CD4-positive, CD25-positive, alpha-beta regulatory T cell (primary cell): ENCODE results near the gene RAD51B. TPM values are rescaled to one million over a fixed set of nuclear protein-coding genes. Genes with fewer than 3 reads are reported as not detected.
A peak's percentile ranks its signal among the peaks of the same experiment; 100 is the strongest.
"Not testable (repeated sequence)": the region's sequence is repeated elsewhere in the genome, so short reads cannot be mapped to it uniquely, and the experiment has no call there.

ENCODE experiments used
- ATAC-seq, 2 donors: fragments of 150-1000 bp; cut with Tn5 transposase; one replicate each; pipeline ENCODE4 v1.10.0; 2021; ENCODE audit warnings: low read depth in 2 of 2, moderate number of reproducible peaks in 2 of 2, moderate library complexity in 1 of 2
- DNase-seq, 3 donors: peaks; one replicate each; pipeline versions ENCODE4 v3.0.0 to v3.0.0-alpha.2; 2012 to 2022; ENCODE audit warnings: mixed read lengths in 1 of 3
- H3K27ac ChIP-seq: one replicate; pipeline ENCODE4 v1.7.0; 2013; ENCODE audit warnings: mild to moderate bottlenecking, low read length; ENCODE audit not compliant: insufficient read depth, poor library complexity, severe bottlenecking
- H3K27me3 ChIP-seq: one replicate; pipeline ENCODE4 v1.7.0; 2013; ENCODE audit warnings: low read length; ENCODE audit not compliant: control insufficient read depth, insufficient read depth
- H3K36me3 ChIP-seq: one replicate; pipeline ENCODE4 v1.7.0; 2013; ENCODE audit warnings: mild to moderate bottlenecking, low read length, moderate library complexity; ENCODE audit not compliant: control insufficient read depth, insufficient read depth
- H3K4me1 ChIP-seq: 2 replicates; pipeline ENCODE4 v1.7.0; 2013; ENCODE audit warnings: mild to moderate bottlenecking, low read length; ENCODE audit not compliant: insufficient read depth, control insufficient read depth, poor library complexity, severe bottlenecking
- H3K4me3 ChIP-seq: one replicate; pipeline ENCODE4 v1.7.0; 2013; ENCODE audit warnings: low read depth, mild to moderate bottlenecking, low read length, moderate library complexity
- H3K9me3 ChIP-seq, 2 experiments: 1 replicate in 1 of 2; 2 replicates in 1 of 2; pipeline ENCODE4 v1.7.0; 2013; ENCODE audit warnings: low read length in 2 of 2, mild to moderate bottlenecking in 1 of 2, moderate library complexity in 1 of 2; ENCODE audit not compliant: control insufficient read depth in 2 of 2
- H3K27ac Mint-ChIP-seq, 3 donors: one replicate each; pipeline ENCODE4 v1.8.0; 2020 to 2022; ENCODE audit warnings: mild to moderate bottlenecking in 3 of 3, mixed read lengths in 3 of 3, moderate library complexity in 2 of 3
- H3K27me3 Mint-ChIP-seq: one replicate; pipeline ENCODE4 v1.8.0; 2022; ENCODE audit warnings: mild to moderate bottlenecking, mixed read lengths
- H3K36me3 Mint-ChIP-seq: one replicate; pipeline ENCODE4 v1.8.0; 2020; ENCODE audit warnings: mixed read lengths
- H3K4me1 Mint-ChIP-seq, 4 donors: one replicate each; pipeline ENCODE4 v1.8.0; 2020 to 2022; ENCODE audit warnings: mixed read lengths in 4 of 4, mild to moderate bottlenecking in 1 of 4
- H3K4me3 Mint-ChIP-seq, 4 donors: one replicate each; pipeline ENCODE4 v1.8.0; 2020 to 2022; ENCODE audit warnings: mild to moderate bottlenecking in 4 of 4, mixed read lengths in 4 of 4, moderate library complexity in 3 of 4
- H3K9me3 Mint-ChIP-seq, 7 donors: one replicate each; pipeline ENCODE4 v1.8.0; 2020 to 2022; ENCODE audit warnings: mixed read lengths in 7 of 7, mild to moderate bottlenecking in 3 of 7, moderate library complexity in 2 of 7
- polyA plus RNA-seq, 4 donors: library from polyadenylated mRNA; unstranded; fragments of 300-500 nt; fragmentation: Illumina TruSeq; gene quantifications; one replicate each; pipeline ENCODE4 v1.2.3, GENCODE V29; 2021
- total RNA-seq: library from RNA; stranded (reverse); gene quantifications from one replicate; pipeline ENCODE4 v1.2.3, GENCODE V29; 2022

Gene RAD51B
- total and polyA plus RNA-seq, 5 donors from 2014 or later = 19.1 to 40.2 (median 28.1) TPM

GRCh38 chr14:68181519-68182326 lies 362.1 kb downstream of the RAD51B start:
- Histone ChIP-seq H3K27me3 (no peaks in the 10 kb centered on the region), H3K27ac (no peak overlapping the region)

GRCh38 chr14:68182492-68182891 lies 362.9 kb downstream of the RAD51B start:
- H3K4me3 Mint-ChIP-seq = peak overlapping the region in 1 of 4 donors; percentile 15
- DNase-seq = peak in 2 of 3 donors; percentile 9 to 71

More at GRCh38 chr14:68181519-68182326, 362.1 kb downstream of the RAD51B start:
- no peak for ATAC-seq
- no peaks in the 10 kb centered on the region for H3K27me3 Mint-ChIP-seq
- H3K27ac Mint-ChIP-seq = peak overlapping the region in 1 of 3 donors; percentile 33
- Histone ChIP-seq H3K4me3 (no peak overlapping the region), H3K9me3 (no peaks in the 10 kb centered on the region), H3K36me3 (no peaks in the 10 kb centered on the region), H3K4me1 (peaks cover 6% of the 10 kb centered on the region)
- H3K4me3 Mint-ChIP-seq = no peak overlapping the region
- no peaks in the 10 kb centered on the region for H3K9me3 Mint-ChIP-seq
- H3K36me3 Mint-ChIP-seq = peaks cover 4% of the 10 kb centered on the region
- no peak for DNase-seq
- peaks cover 10 to 40% (median 28%) of the 10 kb centered on the region in 4 donors for H3K4me1 Mint-ChIP-seq

GRCh38 chr14:68186500-68187276 lies 367.1 kb downstream of the RAD51B start:
- H3K27ac Mint-ChIP-seq = peak overlapping the region in 2 of 3 donors; percentile 14 to 63
- ATAC-seq, H3K27me3 ChIP-seq, H3K9me3 ChIP-seq, H3K36me3 ChIP-seq, H3K4me1 ChIP-seq, H3K9me3 Mint-ChIP-seq, DNase-seq, H3K36me3 Mint-ChIP-seq, H3K27me3 Mint-ChIP-seq, H3K27ac ChIP-seq: not testable (repeated sequence)
- H3K4me3 ChIP-seq = peak overlapping the region; percentile 33
- H3K4me1 Mint-ChIP-seq = peaks cover 10 to 35% (median 25%) of the 10 kb centered on the region in 4 donors
- peak overlapping the region in 3 of 4 donors; percentile 11 to 49 (median 36) for H3K4me3 Mint-ChIP-seq

More at GRCh38 chr14:68182492-68182891, 362.9 kb downstream of the RAD51B start:
- H3K36me3 ChIP-seq = no peaks in the 10 kb centered on the region
- Mint-ChIP-seq H3K27ac (peak overlapping the region in 2 of 3 donors; percentile 6 to 68), H3K36me3 (peaks cover 4% of the 10 kb centered on the region), H3K4me1 (peaks cover 10 to 45% (median 29%) of the 10 kb centered on the region in 4 donors), H3K9me3 (no peaks in the 10 kb centered on the region), H3K27me3 (no peaks in the 10 kb centered on the region)
- peak overlapping the region; percentile 43 for H3K4me3 ChIP-seq
- no peaks in the 10 kb centered on the region for H3K9me3 ChIP-seq
- H3K4me1 ChIP-seq = peaks cover 6% of the 10 kb centered on the region
- H3K27me3 ChIP-seq = no peaks in the 10 kb centered on the region
- peak; percentile 24 to 37 for ATAC-seq
- no peak overlapping the region for H3K27ac ChIP-seq

GRCh38 chr14:68188174-68188573 lies 368.6 kb downstream of the RAD51B start:
- H3K4me1 ChIP-seq = peaks cover 6% of the 10 kb centered on the region
- Mint-ChIP-seq H3K27ac (peak overlapping the region in 1 of 3 donors; percentile 48), H3K27me3 (no peaks in the 10 kb centered on the region), H3K36me3 (peaks cover 4% of the 10 kb centered on the region), H3K4me3 (no peak overlapping the region), H3K9me3 (no peaks in the 10 kb centered on the region), H3K4me1 (peaks cover 0 to 22% (median 13%) of the 10 kb centered on the region in 4 donors)
- H3K27ac ChIP-seq = no peak overlapping the region
- no peaks in the 10 kb centered on the region for H3K9me3 ChIP-seq
- no peaks in the 10 kb centered on the region for H3K36me3 ChIP-seq
- H3K27me3 ChIP-seq = no peaks in the 10 kb centered on the region
- DNase-seq (no peak), ATAC-seq (no peak)
- no peak overlapping the region for H3K4me3 ChIP-seq

- Histone ChIP-seq H3K27ac (no peak overlapping the region), H3K4me1 (peaks cover 6% of the 10 kb centered on the region), H3K27me3 (no peaks in the 10 kb centered on the region), H3K4me3 (no peak overlapping the region), H3K9me3 (no peaks in the 10 kb centered on the region), H3K36me3 (no peaks in the 10 kb centered on the region)
- DNase-seq (no peak), ATAC-seq (no peak)
- peaks cover 0 to 19% (median 13%) of the 10 kb centered on the region in 4 donors for H3K4me1 Mint-ChIP-seq
- H3K27ac Mint-ChIP-seq = no peak overlapping the region
- H3K36me3 Mint-ChIP-seq = peaks cover 4% of the 10 kb centered on the region
- no peak overlapping the region for H3K4me3 Mint-ChIP-seq
- no peaks in the 10 kb centered on the region for H3K27me3 Mint-ChIP-seq
- H3K9me3 Mint-ChIP-seq = peaks cover 0 to 1% (median 0%) of the 10 kb centered on the region in 7 donors
Measured at GRCh38 chr14:68190032-68190431, 370.5 kb downstream of the RAD51B start.

GRCh38 chr14:68191567-68192321 lies 372.2 kb downstream of the RAD51B start:
- DNase-seq (no peak), ATAC-seq (no peak)
- Histone ChIP-seq H3K4me3 (no peak overlapping the region), H3K4me1 (no peaks in the 10 kb centered on the region), H3K27ac (no peak overlapping the region), H3K36me3 (no peaks in the 10 kb centered on the region), H3K9me3 (no peaks in the 10 kb centered on the region), H3K27me3 (no peaks in the 10 kb centered on the region)
- H3K27me3 Mint-ChIP-seq = no peaks in the 10 kb centered on the region
- H3K4me1 Mint-ChIP-seq = peaks cover 0 to 7% (median 2%) of the 10 kb centered on the region in 4 donors
- no peak overlapping the region for H3K27ac Mint-ChIP-seq
- peaks cover 3% of the 10 kb centered on the region for H3K36me3 Mint-ChIP-seq
- no peak overlapping the region for H3K4me3 Mint-ChIP-seq
- H3K9me3 Mint-ChIP-seq = peaks cover 0 to 1% (median 0%) of the 10 kb centered on the region in 7 donors

- Histone ChIP-seq H3K27ac (no peak overlapping the region), H3K9me3 (no peaks in the 10 kb centered on the region), H3K27me3 (no peaks in the 10 kb centered on the region), H3K36me3 (no peaks in the 10 kb centered on the region), H3K4me3 (no peak overlapping the region), H3K4me1 (no peaks in the 10 kb centered on the region)
- H3K27ac Mint-ChIP-seq = no peak overlapping the region
- no peak overlapping the region for H3K4me3 Mint-ChIP-seq
- peaks cover 0 to 4% (median 0%) of the 10 kb centered on the region in 4 donors for H3K4me1 Mint-ChIP-seq
- ATAC-seq = no peak
- peaks cover 0 to 1% (median 0%) of the 10 kb centered on the region in 7 donors for H3K9me3 Mint-ChIP-seq
- no peaks in the 10 kb centered on the region for H3K27me3 Mint-ChIP-seq
- no peak for DNase-seq
- H3K36me3 Mint-ChIP-seq = peaks cover 3% of the 10 kb centered on the region
Measured at GRCh38 chr14:68192935-68193334, 373.4 kb downstream of the RAD51B start.
